Activated CD4-positive, alpha-beta memory T cell treated with anti-CD3 and anti-CD28 coated beads for 36 hours (primary cell): ENCODE data around the gene LRP2. TPM values are rescaled to one million over a fixed set of nuclear protein-coding genes. Genes with fewer than 3 reads are reported as not detected.

Experiments
- CTCF ChIA-PET: fragments of 350-600 bp; sonication (Branson Sonifier 250); formaldehyde crosslinking; loops from one replicate; lab custom pipeline; 2021; ENCODE audit warnings: antibody characterized with exemption, inconsistent platforms; lab: Charles Lee
- POLR2A ChIA-PET: fragments of 350-600 bp; sonication (Branson Sonifier 250); formaldehyde crosslinking; loops from one replicate; lab custom pipeline; 2021; ENCODE audit warnings: antibody characterized with exemption; lab: Charles Lee
- DNase-seq: peaks from one replicate; pipeline ENCODE4 v3.0.0-alpha.2; 2020
- H3K27ac Mint-ChIP-seq: one replicate; pipeline ENCODE4 v1.8.0; 2021; ENCODE audit warnings: mixed read lengths
- H3K27me3 Mint-ChIP-seq: one replicate; pipeline ENCODE4 v1.8.0; 2021; ENCODE audit warnings: mixed read lengths
- H3K36me3 Mint-ChIP-seq: one replicate; pipeline ENCODE4 v1.8.0; 2021; ENCODE audit warnings: mixed read lengths
- H3K4me1 Mint-ChIP-seq: one replicate; pipeline ENCODE4 v1.8.0; 2021; ENCODE audit warnings: low read depth, mixed read lengths
- H3K4me3 Mint-ChIP-seq: one replicate; pipeline ENCODE4 v1.8.0; 2021; ENCODE audit warnings: mild to moderate bottlenecking, mixed read lengths
- H3K9me3 Mint-ChIP-seq: one replicate; pipeline ENCODE4 v1.8.0; 2021; ENCODE audit warnings: mixed read lengths
- intact Hi-C: fragments of 100-400 bp; cut with micrococcal nuclease; formaldehyde crosslinking; loops from one replicate; pipeline ENCODE4 v1.15.1; 2023
- total RNA-seq, 2 experiments: library from RNA; stranded (reverse); gene quantifications; one replicate each; pipeline ENCODE4 v1.2.3, GENCODE V29; 2021

The LRP2 gene
- total RNA-seq, 2 experiments from 2014 or later = 0.27 to 0.52 TPM

GRCh38 chr2:169205176-169205575 lies 157.2 kb downstream of the LRP2 start:
- Mint-ChIP-seq H3K27me3 (peaks cover 13% of the 10 kb centered on the region), H3K9me3 (no peaks in the 10 kb centered on the region), H3K4me3 (no peak overlapping the region), H3K36me3 (no peaks in the 10 kb centered on the region), H3K4me1 (no peaks in the 10 kb centered on the region), H3K27ac (no peak overlapping the region)
- ChIA-PET CTCF (no interaction called here), POLR2A (no interaction called here)
- no peak for DNase-seq
- intact Hi-C loops = no loop called here

DNA sequence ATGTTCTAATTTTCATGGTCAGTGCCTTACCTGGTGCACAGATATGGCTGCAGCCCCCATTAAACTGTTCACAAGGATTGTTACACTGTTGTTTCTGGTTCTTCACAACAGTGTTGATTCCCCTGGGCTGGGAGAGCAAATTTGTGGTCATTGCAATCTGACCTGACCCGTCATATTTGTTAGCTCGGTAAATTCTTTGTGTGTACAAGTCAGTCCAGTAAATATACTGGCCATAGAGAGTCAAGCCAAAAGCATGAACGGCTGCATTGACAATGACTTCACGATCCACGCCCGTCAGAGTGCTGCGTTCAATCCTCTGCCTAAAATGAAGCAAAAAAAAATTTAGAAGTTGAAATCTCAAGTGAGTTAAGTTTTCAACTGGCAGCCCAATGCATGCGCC lies 158.4 kb downstream of the LRP2 start:
- DNase-seq = no peak
- Mint-ChIP-seq H3K9me3 (no peaks in the 10 kb centered on the region), H3K4me1 (no peaks in the 10 kb centered on the region), H3K27me3 (peaks cover 11% of the 10 kb centered on the region), H3K36me3 (no peaks in the 10 kb centered on the region), H3K4me3 (no peak overlapping the region), H3K27ac (no peak overlapping the region)
- intact Hi-C loops = no loop called here
- CTCF ChIA-PET = no interaction called here
- POLR2A ChIA-PET = no interaction called here

- Mint-ChIP-seq H3K9me3 (no peaks in the 10 kb centered on the region), H3K27me3 (peaks cover 19% of the 10 kb centered on the region), H3K4me1 (no peaks in the 10 kb centered on the region), H3K36me3 (no peaks in the 10 kb centered on the region), H3K27ac (no peak overlapping the region), H3K4me3 (no peak overlapping the region)
- intact Hi-C loops = no loop called here
- POLR2A ChIA-PET = no interaction called here
- CTCF ChIA-PET = no interaction called here
- DNase-seq = no peak
These were observed 161.6 kb downstream of the LRP2 start for GRCh38 chr2:169200756-169201155.

DNA sequence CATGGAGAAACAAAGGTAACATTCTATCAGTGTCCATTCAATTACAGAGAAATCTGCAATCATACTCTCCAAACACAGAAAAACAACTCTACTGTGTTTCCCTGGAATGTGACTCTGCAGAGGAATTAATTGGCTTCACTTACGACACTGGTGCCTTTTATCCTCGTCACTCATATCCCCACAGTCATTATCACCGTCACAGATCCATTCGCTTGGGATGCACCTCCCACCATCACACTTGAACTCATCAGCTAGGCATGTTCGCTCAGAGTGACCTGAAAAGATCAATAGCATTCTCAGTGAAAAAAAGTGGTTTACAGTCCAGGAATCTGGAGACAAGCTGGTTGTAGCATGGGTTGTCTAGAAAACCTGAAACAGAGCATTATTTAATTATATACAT lies 168.7 kb downstream of the LRP2 start:
- intact Hi-C loops = no loop called here
- DNase-seq = no peak
- Mint-ChIP-seq H3K27ac (no peak overlapping the region), H3K27me3 (peaks cover 9% of the 10 kb centered on the region), H3K4me1 (no peaks in the 10 kb centered on the region), H3K36me3 (no peaks in the 10 kb centered on the region), H3K4me3 (no peak overlapping the region), H3K9me3 (no peaks in the 10 kb centered on the region)
- ChIA-PET CTCF (no interaction called here), POLR2A (no interaction called here)

GRCh38 chr2:169190197-169190775 lies 172.0 kb downstream of the LRP2 start:
- Mint-ChIP-seq H3K27ac (no peak overlapping the region), H3K36me3 (no peaks in the 10 kb centered on the region), H3K27me3 (peaks cover 11% of the 10 kb centered on the region), H3K4me3 (no peak overlapping the region), H3K9me3 (no peaks in the 10 kb centered on the region), H3K4me1 (no peaks in the 10 kb centered on the region)
- DNase-seq = no peak
- intact Hi-C loops = no loop called here
- ChIA-PET POLR2A (no interaction called here), CTCF (no interaction called here)

- ChIA-PET CTCF (no interaction called here), POLR2A (interaction anchor here (0.7 kb wide), 1 partner anchor 570 kb away, joined by 3 read pairs; no protein-coding TSS in a partner anchor)
- Mint-ChIP-seq H3K4me1 (no peaks in the 10 kb centered on the region), H3K27ac (no peak overlapping the region), H3K36me3 (no peaks in the 10 kb centered on the region), H3K9me3 (no peaks in the 10 kb centered on the region), H3K27me3 (peaks cover 11% of the 10 kb centered on the region), H3K4me3 (no peak overlapping the region)
- no peak for DNase-seq
- intact Hi-C loops = no loop called here
These were observed 173.2 kb downstream of the LRP2 start for GRCh38 chr2:169189132-169189531.

GRCh38 chr2:169185711-169186110 lies 176.6 kb downstream of the LRP2 start:
- H3K36me3 Mint-ChIP-seq = no peaks in the 10 kb centered on the region
- H3K27me3 Mint-ChIP-seq = peaks cover 12% of the 10 kb centered on the region
- intact Hi-C loops = no loop called here
- no peak overlapping the region for H3K27ac Mint-ChIP-seq
- no peak for DNase-seq
- no peak overlapping the region for H3K4me3 Mint-ChIP-seq
- CTCF ChIA-PET = no interaction called here
- H3K4me1 Mint-ChIP-seq = no peaks in the 10 kb centered on the region
- POLR2A ChIA-PET = no interaction called here
- H3K9me3 Mint-ChIP-seq = no peaks in the 10 kb centered on the region

- Mint-ChIP-seq H3K4me3 (no peak overlapping the region), H3K36me3 (no peaks in the 10 kb centered on the region), H3K4me1 (no peaks in the 10 kb centered on the region), H3K27me3 (peaks cover 12% of the 10 kb centered on the region), H3K27ac (no peak overlapping the region), H3K9me3 (no peaks in the 10 kb centered on the region)
- CTCF ChIA-PET = no interaction called here
- DNase-seq = no peak
- intact Hi-C loops = no loop called here
- POLR2A ChIA-PET = no interaction called here
These were observed 178.3 kb downstream of the LRP2 start for GRCh38 chr2:169184074-169184473.

DNA sequence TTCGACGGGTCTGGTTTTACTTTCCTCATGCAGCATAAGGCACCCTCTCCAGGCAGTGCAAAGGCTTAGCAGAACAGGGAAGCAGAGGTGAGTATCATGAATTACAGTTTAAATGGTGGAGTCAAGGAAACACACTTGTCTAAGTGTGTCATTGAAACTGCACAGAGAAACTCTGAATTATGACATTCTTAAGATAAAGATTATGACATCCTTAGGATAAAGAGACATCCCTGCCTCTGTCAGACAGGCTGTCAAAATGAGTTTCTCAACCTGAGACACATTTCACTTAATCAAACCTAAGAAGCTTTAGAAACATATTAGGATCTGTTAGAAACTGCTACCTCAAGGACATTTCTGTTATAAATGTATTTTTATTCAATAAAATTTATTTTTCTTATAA lies 179.8 kb downstream of the LRP2 start:
- H3K36me3 Mint-ChIP-seq = no peaks in the 10 kb centered on the region
- H3K4me3 Mint-ChIP-seq = no peak overlapping the region
- ChIA-PET CTCF (no interaction called here), POLR2A (no interaction called here)
- intact Hi-C loops = no loop called here
- no peaks in the 10 kb centered on the region for H3K4me1 Mint-ChIP-seq
- peaks cover 13% of the 10 kb centered on the region for H3K27me3 Mint-ChIP-seq
- DNase-seq = no peak
- no peak overlapping the region for H3K27ac Mint-ChIP-seq
- H3K9me3 Mint-ChIP-seq = no peaks in the 10 kb centered on the region

DNA sequence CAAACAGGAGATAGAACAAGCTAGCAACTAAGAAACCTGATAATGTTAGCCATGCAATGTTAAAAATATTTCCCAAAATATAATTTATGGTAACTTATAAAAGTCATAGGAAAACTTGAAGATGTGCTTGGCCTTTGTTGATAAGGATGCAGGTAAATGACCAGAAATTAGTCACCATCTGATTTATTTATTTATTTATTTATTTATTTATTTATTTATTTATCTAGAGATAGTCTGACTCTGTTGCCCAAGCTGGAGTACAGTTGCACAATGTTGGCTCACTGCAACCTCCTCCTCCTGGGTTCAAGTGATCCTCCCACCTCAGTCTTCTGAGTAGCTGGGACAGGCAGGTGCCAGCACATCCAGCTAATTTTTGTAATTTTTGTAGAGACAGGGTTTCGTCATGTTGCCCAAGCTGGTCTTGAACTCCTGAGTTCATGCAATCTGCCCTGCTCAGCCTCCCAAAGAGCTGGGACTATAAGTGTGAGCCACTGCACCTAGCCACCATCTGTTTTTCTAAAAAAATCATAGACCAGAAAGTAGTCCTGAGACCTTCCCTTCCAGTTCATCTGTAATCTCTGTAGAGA lies 183.4 kb downstream of the LRP2 start:
- ChIA-PET POLR2A (no interaction called here), CTCF (no interaction called here)
- Mint-ChIP-seq H3K4me1 (no peaks in the 10 kb centered on the region), H3K4me3 (no peak overlapping the region), H3K27ac (no peak overlapping the region), H3K9me3 (no peaks in the 10 kb centered on the region), H3K36me3 (no peaks in the 10 kb centered on the region), H3K27me3 (peaks cover 18% of the 10 kb centered on the region)
- intact Hi-C loops = no loop called here
- no peak for DNase-seq

DNA sequence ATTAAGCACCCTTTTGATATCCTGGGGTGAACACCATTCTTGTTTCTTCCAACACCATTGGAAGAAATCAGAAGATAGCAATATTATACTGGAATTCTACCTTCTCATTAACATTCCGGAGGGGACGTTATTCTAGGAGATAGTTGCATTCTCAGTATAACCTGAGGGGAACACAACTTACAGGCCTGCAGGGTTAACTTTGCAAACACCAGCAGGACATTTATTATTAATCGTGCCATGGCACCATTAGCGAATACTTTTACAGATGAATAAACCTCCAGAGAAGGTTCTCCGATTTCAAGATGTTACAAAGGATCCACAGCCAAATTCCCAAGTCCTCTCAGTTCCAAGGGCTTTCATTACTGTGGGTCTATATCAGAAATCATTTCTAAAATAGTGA lies 184.0 kb downstream of the LRP2 start:
- H3K36me3 Mint-ChIP-seq = no peaks in the 10 kb centered on the region
- H3K27me3 Mint-ChIP-seq = peaks cover 18% of the 10 kb centered on the region
- H3K27ac Mint-ChIP-seq = no peak overlapping the region
- H3K4me3 Mint-ChIP-seq = no peak overlapping the region
- ChIA-PET POLR2A (no interaction called here), CTCF (no interaction called here)
- no peaks in the 10 kb centered on the region for H3K4me1 Mint-ChIP-seq
- intact Hi-C loops = no loop called here
- no peak for DNase-seq
- H3K9me3 Mint-ChIP-seq = no peaks in the 10 kb centered on the region

- ChIA-PET POLR2A (no interaction called here), CTCF (no interaction called here)
- Mint-ChIP-seq H3K9me3 (no peaks in the 10 kb centered on the region), H3K27ac (no peak overlapping the region), H3K36me3 (no peaks in the 10 kb centered on the region), H3K27me3 (peaks cover 20% of the 10 kb centered on the region), H3K4me1 (no peaks in the 10 kb centered on the region), H3K4me3 (no peak overlapping the region)
- intact Hi-C loops = no loop called here
- no peak for DNase-seq
These were observed 187.2 kb downstream of the LRP2 start for GRCh38 chr2:169175112-169175511.

GRCh38 chr2:169173876-169174275 lies 188.5 kb downstream of the LRP2 start:
- H3K36me3 Mint-ChIP-seq = no peaks in the 10 kb centered on the region
- H3K9me3 Mint-ChIP-seq = no peaks in the 10 kb centered on the region
- CTCF ChIA-PET = no interaction called here
- intact Hi-C loops = no loop called here
- no peaks in the 10 kb centered on the region for H3K4me1 Mint-ChIP-seq
- no peak for DNase-seq
- POLR2A ChIA-PET = no interaction called here
- peaks cover 22% of the 10 kb centered on the region for H3K27me3 Mint-ChIP-seq
- H3K27ac Mint-ChIP-seq = no peak overlapping the region
- H3K4me3 Mint-ChIP-seq = no peak overlapping the region
